Neural progenitor cell (in vitro differentiated cells): Measurements from ENCODE around the gene TYMS. TPM values are rescaled to one million over a fixed set of nuclear protein-coding genes. Genes with fewer than 3 reads are reported as not detected.

ENCODE experiments used
- DNase-seq: peaks from one replicate; pipeline ENCODE4 v3.0.0-alpha.2; 2016; ENCODE audit warnings: low spot score
- H2AFZ ChIP-seq: fragments of 200-600 bp; sonication (generic); replicated peaks from 2 replicates; pipeline ENCODE4 v1.6.1; 2016; ENCODE audit warnings: antibody characterized with exemption
- H3F3A ChIP-seq: fragments of 200-600 bp; sonication (generic); 2 replicates; pipeline ENCODE4 v1.6.1; 2016; ENCODE audit warnings: antibody characterized with exemption, low read depth
- H3K27ac ChIP-seq: fragments of 200-600 bp; sonication (generic); 2 replicates; pipeline ENCODE4 v1.5.1; 2016; ENCODE audit warnings: mild to moderate bottlenecking
- H3K27me3 ChIP-seq: fragments of 200-600 bp; sonication (generic); 2 replicates; pipeline ENCODE4 v1.6.1; 2016; ENCODE audit warnings: mild to moderate bottlenecking, moderate library complexity
- H3K36me3 ChIP-seq: fragments of 200-600 bp; sonication (generic); 2 replicates; pipeline ENCODE4 v1.5.1; 2016
- H3K4me1 ChIP-seq: fragments of 200-600 bp; sonication (generic); 2 replicates; pipeline ENCODE4 v1.6.1; 2016; ENCODE audit warnings: mixed run types
- H3K4me2 ChIP-seq: fragments of 200-600 bp; sonication (generic); 2 replicates; pipeline ENCODE4 v1.6.1; 2016
- H3K4me3 ChIP-seq: fragments of 200-600 bp; sonication (generic); 2 replicates; pipeline ENCODE4 v1.5.1; 2016
- H3K79me2 ChIP-seq: fragments of 200-600 bp; sonication (generic); 2 replicates; pipeline ENCODE4 v1.6.1; 2016; ENCODE audit warnings: low read depth
- H3K9ac ChIP-seq: fragments of 200-600 bp; sonication (generic); 2 replicates; pipeline ENCODE4 v1.6.1; 2016
- H3K9me3 ChIP-seq: fragments of 200-600 bp; sonication (generic); 2 replicates; pipeline ENCODE4 v1.5.1; 2016; ENCODE audit warnings: low read depth
- H4K20me1 ChIP-seq: fragments of 200-600 bp; sonication (generic); 2 replicates; pipeline ENCODE4 v1.6.1; 2016; ENCODE audit warnings: low read depth
- H3K27ac Mint-ChIP-seq: 3 replicates; pipeline ENCODE4 v1.8.0; 2021; ENCODE audit warnings: mixed read lengths
- H3K27me3 Mint-ChIP-seq: 2 replicates; pipeline ENCODE4 v1.8.0; 2022; ENCODE audit warnings: low read depth, mild to moderate bottlenecking, inconsistent platforms, moderate library complexity, mixed read lengths; ENCODE audit not compliant: insufficient read depth
- H3K36me3 Mint-ChIP-seq: 3 replicates; pipeline ENCODE4 v1.8.0; 2021; ENCODE audit warnings: mixed read lengths
- H3K4me1 Mint-ChIP-seq: 3 replicates; pipeline ENCODE4 v1.8.0; 2021; ENCODE audit warnings: mixed read lengths
- H3K4me3 Mint-ChIP-seq: 3 replicates; pipeline ENCODE4 v1.8.0; 2021; ENCODE audit warnings: mild to moderate bottlenecking, moderate library complexity, mixed read lengths
- H3K9me3 Mint-ChIP-seq: 3 replicates; pipeline ENCODE4 v1.8.0; 2020; ENCODE audit warnings: mixed read lengths
- CTCF ChIP-seq: fragments of 200-600 bp; sonication (generic); IDR thresholded peaks from 2 replicates; pipeline ENCODE4 v1.5.1; 2017; ENCODE audit warnings: antibody characterized with exemption, mild to moderate bottlenecking
- EZH2 ChIP-seq: fragments of 200-600 bp; sonication (generic); IDR thresholded peaks from 2 replicates; pipeline ENCODE4 v1.6.1; 2017; ENCODE audit warnings: antibody characterized with exemption, mild to moderate bottlenecking, moderate library complexity
- EZH2phosphoT487 ChIP-seq: fragments of 200-600 bp; sonication (generic); IDR thresholded peaks from 2 replicates; pipeline ENCODE4 v1.6.1; 2017; ENCODE audit warnings: antibody characterized with exemption
- total RNA-seq: library from RNA; depleted of rRNA; stranded (reverse); fragments of >200 nt; gene quantifications from 2 replicates; pipeline ENCODE4 v1.2.3, GENCODE V29; 2015; ENCODE audit warnings: low replicate concordance

TYMS gene
- total RNA-seq, 1 donor from 2014 or later, result 86.9 TPM

GRCh38 chr18:713135-713490 lies 55.7 kb downstream of the TYMS start:
- no peak overlapping the region for H3K27ac Mint-ChIP-seq

GRCh38 chr18:715626-716025 lies 58.2 kb downstream of the TYMS start:
- Histone ChIP-seq H3K4me1 (no peaks in the 10 kb centered on the region), H4K20me1 (no peaks in the 10 kb centered on the region), H3K9ac (no peak overlapping the region), H2AFZ (no peak overlapping the region), H3K4me3 (no peak overlapping the region), H3K27me3 (no peaks in the 10 kb centered on the region), H3K27ac (no peak overlapping the region), H3K36me3 (no peaks in the 10 kb centered on the region), H3K9me3 (no peaks in the 10 kb centered on the region), H3F3A (peaks cover 14% of the 10 kb centered on the region), H3K4me2 (no peak overlapping the region), H3K79me2 (peaks cover 9% of the 10 kb centered on the region)
- no peak for DNase-seq
- TF ChIP-seq EZH2, result no peak
- no peak for TF ChIP-seq CTCF
- Mint-ChIP-seq H3K4me1 (peaks cover 5% of the 10 kb centered on the region), H3K9me3 (no peaks in the 10 kb centered on the region), H3K4me3 (no peak overlapping the region), H3K36me3 (peaks cover 2% of the 10 kb centered on the region), H3K27me3 (no peaks in the 10 kb centered on the region), H3K27ac (no peak overlapping the region)

More at GRCh38 chr18:713135-713490, 55.7 kb downstream of the TYMS start:
- H3K36me3 ChIP-seq, result no peaks in the 10 kb centered on the region
- Mint-ChIP-seq H3K4me3 (peak overlapping the region; percentile 72), H3K9me3 (no peaks in the 10 kb centered on the region), H3K36me3 (peaks cover 3% of the 10 kb centered on the region), H3K4me1 (peaks cover 14% of the 10 kb centered on the region), H3K27me3 (peaks cover 2% of the 10 kb centered on the region)
- peaks cover 8% of the 10 kb centered on the region for H4K20me1 ChIP-seq
- peaks cover 12% of the 10 kb centered on the region for H3F3A ChIP-seq
- H3K4me3 ChIP-seq, result peak overlapping the region; percentile 60
- H3K27ac ChIP-seq, result no peak overlapping the region
- H2AFZ ChIP-seq, result peak overlapping the region; percentile 73
- no peaks in the 10 kb centered on the region for H3K27me3 ChIP-seq
- no peak for DNase-seq
- H3K79me2 ChIP-seq, result peaks cover 19% of the 10 kb centered on the region
- H3K4me1 ChIP-seq, result no peaks in the 10 kb centered on the region
- no peaks in the 10 kb centered on the region for H3K9me3 ChIP-seq
- H3K9ac ChIP-seq, result no peak overlapping the region
- no peak for TF ChIP-seq CTCF
- no peak for TF ChIP-seq EZH2phosphoT487
- TF ChIP-seq EZH2, result no peak
- peak overlapping the region; percentile 96 for H3K4me2 ChIP-seq

GRCh38 chr18:717003-717402 lies 59.5 kb downstream of the TYMS start:
- H3K36me3 Mint-ChIP-seq, result peaks cover 3% of the 10 kb centered on the region
- no peak overlapping the region for H3K27ac Mint-ChIP-seq
- H3K79me2 ChIP-seq, result no peaks in the 10 kb centered on the region
- H3K9ac ChIP-seq, result no peak overlapping the region
- peaks cover 14% of the 10 kb centered on the region for H3F3A ChIP-seq
- no peaks in the 10 kb centered on the region for H3K9me3 ChIP-seq
- H4K20me1 ChIP-seq, result no peaks in the 10 kb centered on the region
- no peak for DNase-seq
- H3K9me3 Mint-ChIP-seq, result no peaks in the 10 kb centered on the region
- H3K27me3 Mint-ChIP-seq, result no peaks in the 10 kb centered on the region
- no peaks in the 10 kb centered on the region for H3K4me1 ChIP-seq
- no peak overlapping the region for H3K4me3 Mint-ChIP-seq
- no peak overlapping the region for H3K4me2 ChIP-seq
- no peaks in the 10 kb centered on the region for H3K4me1 Mint-ChIP-seq
- H3K27me3 ChIP-seq, result no peaks in the 10 kb centered on the region
- no peak overlapping the region for H3K4me3 ChIP-seq
- H2AFZ ChIP-seq, result no peak overlapping the region
- TF ChIP-seq EZH2phosphoT487 (no peak), EZH2 (no peak), CTCF (no peak)
- H3K27ac ChIP-seq, result no peak overlapping the region
- H3K36me3 ChIP-seq, result peaks cover 2% of the 10 kb centered on the region

Other genes with a start within 250 kb of the TYMS start
- 2.0 and 2.1 TPM in 2 replicates for gene COLEC12, start 157.0 kb upstream of the TYMS start, total RNA-seq
- not detected in 2 replicates for gene CETN1, start 77.3 kb upstream of the TYMS start, total RNA-seq
- gene CLUL1, start 60.7 kb upstream of the TYMS start, total RNA-seq, result 1.1 TPM in 1 of 2 replicates, not detected in the other
- gene ENOSF1, start 55.0 kb downstream of the TYMS start, total RNA-seq, result 20.2 and 29.7 TPM in 2 replicates
- gene YES1, start 154.6 kb downstream of the TYMS start, total RNA-seq, result 190 and 209 TPM in 2 replicates
- gene ADCYAP1, start 247.2 kb downstream of the TYMS start, total RNA-seq, result 0.03 and 0.04 TPM in 2 replicates